ENCODE data around the gene TANGO2.

- TF ChIP-seq RAD21 (IDR thresholded peaks at IDR 0.05; ENCODE audit: low read depth): no peak
- TF ChIP-seq CEBPB (IDR thresholded peaks at IDR 0.05): no peak
- TF ChIP-seq, protein P1, sequence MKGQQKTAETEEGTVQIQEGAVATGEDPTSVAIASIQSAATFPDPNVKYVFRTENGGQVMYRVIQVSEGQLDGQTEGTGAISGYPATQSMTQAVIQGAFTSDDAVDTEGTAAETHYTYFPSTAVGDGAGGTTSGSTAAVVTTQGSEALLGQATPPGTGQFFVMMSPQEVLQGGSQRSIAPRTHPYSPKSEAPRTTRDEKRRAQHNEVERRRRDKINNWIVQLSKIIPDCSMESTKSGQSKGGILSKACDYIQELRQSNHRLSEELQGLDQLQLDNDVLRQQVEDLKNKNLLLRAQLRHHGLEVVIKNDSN (IDR thresholded peaks at IDR 0.05): no peak
- TF ChIP-seq, protein P2, sequence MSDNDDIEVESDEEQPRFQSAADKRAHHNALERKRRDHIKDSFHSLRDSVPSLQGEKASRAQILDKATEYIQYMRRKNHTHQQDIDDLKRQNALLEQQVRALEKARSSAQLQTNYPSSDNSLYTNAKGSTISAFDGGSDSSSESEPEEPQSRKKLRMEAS (IDR thresholded peaks at IDR 0.05): peak; percentile 63; the same call in 1 of the 2 replicates
- no peak for TF ChIP-seq CREB1 (IDR thresholded peaks at IDR 0.05; ENCODE audit: low read depth)
- peak; percentile 65; the same call in 1 of the 2 replicates for TF ChIP-seq NFIC (IDR thresholded peaks at IDR 0.05)
- TF ChIP-seq TAF1 (IDR thresholded peaks at IDR 0.05; ENCODE audit: low read depth): no peak
- TF ChIP-seq TEAD4 (IDR thresholded peaks at IDR 0.05): peak; percentile 78
- TF ChIP-seq FOXM1 (IDR thresholded peaks at IDR 0.05; ENCODE audit: borderline replicate concordance, low read depth): peak; percentile 51; the same call in 1 of the 2 replicates
- TF ChIP-seq, protein P3, sequence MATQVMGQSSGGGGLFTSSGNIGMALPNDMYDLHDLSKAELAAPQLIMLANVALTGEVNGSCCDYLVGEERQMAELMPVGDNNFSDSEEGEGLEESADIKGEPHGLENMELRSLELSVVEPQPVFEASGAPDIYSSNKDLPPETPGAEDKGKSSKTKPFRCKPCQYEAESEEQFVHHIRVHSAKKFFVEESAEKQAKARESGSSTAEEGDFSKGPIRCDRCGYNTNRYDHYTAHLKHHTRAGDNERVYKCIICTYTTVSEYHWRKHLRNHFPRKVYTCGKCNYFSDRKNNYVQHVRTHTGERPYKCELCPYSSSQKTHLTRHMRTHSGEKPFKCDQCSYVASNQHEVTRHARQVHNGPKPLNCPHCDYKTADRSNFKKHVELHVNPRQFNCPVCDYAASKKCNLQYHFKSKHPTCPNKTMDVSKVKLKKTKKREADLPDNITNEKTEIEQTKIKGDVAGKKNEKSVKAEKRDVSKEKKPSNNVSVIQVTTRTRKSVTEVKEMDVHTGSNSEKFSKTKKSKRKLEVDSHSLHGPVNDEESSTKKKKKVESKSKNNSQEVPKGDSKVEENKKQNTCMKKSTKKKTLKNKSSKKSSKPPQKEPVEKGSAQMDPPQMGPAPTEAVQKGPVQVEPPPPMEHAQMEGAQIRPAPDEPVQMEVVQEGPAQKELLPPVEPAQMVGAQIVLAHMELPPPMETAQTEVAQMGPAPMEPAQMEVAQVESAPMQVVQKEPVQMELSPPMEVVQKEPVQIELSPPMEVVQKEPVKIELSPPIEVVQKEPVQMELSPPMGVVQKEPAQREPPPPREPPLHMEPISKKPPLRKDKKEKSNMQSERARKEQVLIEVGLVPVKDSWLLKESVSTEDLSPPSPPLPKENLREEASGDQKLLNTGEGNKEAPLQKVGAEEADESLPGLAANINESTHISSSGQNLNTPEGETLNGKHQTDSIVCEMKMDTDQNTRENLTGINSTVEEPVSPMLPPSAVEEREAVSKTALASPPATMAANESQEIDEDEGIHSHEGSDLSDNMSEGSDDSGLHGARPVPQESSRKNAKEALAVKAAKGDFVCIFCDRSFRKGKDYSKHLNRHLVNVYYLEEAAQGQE (IDR thresholded peaks at IDR 0.05; ENCODE audit: low read depth): no peak
Measured at GRCh38 chr22:19984201-19984753, 36.6 kb upstream of the TANGO2 start.
